K562 (cell line): ENCODE measurements around the gene CPSF6. TPM values are rescaled to one million over a fixed set of nuclear protein-coding genes. Genes with fewer than 3 reads are reported as not detected.

ENCODE experiments used
- ATAC-seq: fragments of 200-7000 bp; cut with Tn5 transposase; 3 replicates; pipeline ENCODE4 v1.9.1; 2020; ENCODE audit warnings: moderate library complexity
- BruUV-seq: library from RNA; stranded (reverse); fragments of 400-500 nt; replicated peaks from 2 replicates; lab custom pipeline; 2021; lab: Mats Ljungman, UMichigan
- CTCF ChIA-PET: fragments of 300-600 bp; formaldehyde crosslinking; extraction: SDS; loops from one replicate; lab custom pipeline; 2021; ENCODE audit warnings: low intra/inter-chr PET ratio; lab: Yijun Ruan, JAX
- POLR2A ChIA-PET: fragments of 300-600, 350-650 bp; sonication (Branson Sonifier 250); formaldehyde crosslinking; extraction: SDS; loops from one replicate; lab custom pipeline; 2021; ENCODE audit warnings: antibody characterized with exemption, inconsistent platforms; lab: Yijun Ruan, JAX
- DNase-seq, 4 experiments: peaks; one replicate each; pipeline versions ENCODE4 v3.0.0 to v3.0.0-alpha.2; 2011 to 2018; ENCODE audit warnings: low spot score in 3 of 4, mixed read lengths in 3 of 4; ENCODE audit errors: extremely low read depth in 1 of 4
- FAIRE-seq: peaks from 2 replicates; lab custom pipeline; 2011; peaks lifted over from hg19 to GRCh38; lab: Jason Lieb, UNC
- H2AFZ ChIP-seq: 2 replicates; pipeline ENCODE4 v1.6.0; 2011; ENCODE audit warnings: low read depth, low read length, control low read depth, inconsistent platforms
- H3K27ac ChIP-seq: fragments of 200-600 bp; 3 replicates; pipeline ENCODE4 v1.8.0; 2011; ENCODE audit warnings: low read depth, mild to moderate bottlenecking, control low read depth, inconsistent platforms, low read length, moderate library complexity, mixed read lengths; ENCODE audit errors: extremely low read depth
- H3K27me3 ChIP-seq, 2 experiments: fragments of 300-600 bp in 1 of 2; 2 replicates in 1 of 2; 3 replicates in 1 of 2; pipeline versions ENCODE4 v1.6.0 to v1.8.0; 2011; ENCODE audit warnings: inconsistent platforms in 2 of 2, low read length in 2 of 2, mild to moderate bottlenecking in 1 of 2, mixed read lengths in 1 of 2, moderate library complexity in 1 of 2; ENCODE audit not compliant: control insufficient read depth in 2 of 2, insufficient read depth in 2 of 2
- H3K36me3 ChIP-seq: fragments of 300-600 bp; 3 replicates; pipeline ENCODE4 v1.8.0; 2011; ENCODE audit warnings: mild to moderate bottlenecking, low read length, inconsistent platforms; ENCODE audit not compliant: control insufficient read depth, insufficient read depth
- H3K4me1 ChIP-seq, 2 experiments: fragments of 200-600 bp in 1 of 2; replicated peaks in 1 of 2; 2 replicates in 1 of 2; 3 replicates in 1 of 2; pipeline versions ENCODE4 v1.5.1 to v1.8.0; 2011; ENCODE audit warnings: inconsistent platforms in 2 of 2, low read length in 2 of 2, mild to moderate bottlenecking in 1 of 2, mixed read lengths in 1 of 2, moderate library complexity in 1 of 2; ENCODE audit not compliant: control insufficient read depth in 2 of 2, insufficient read depth in 2 of 2
- H3K4me2 ChIP-seq: 2 replicates; pipeline ENCODE4 v1.6.1; 2011; ENCODE audit warnings: low read length, control low read depth, inconsistent platforms, mixed read lengths; ENCODE audit not compliant: insufficient read depth
- H3K4me3 ChIP-seq: fragments of 200-600 bp; sonication (generic), shearing (Covaris generic); 2 replicates; pipeline ENCODE4 v1.5.1; 2016; ENCODE audit warnings: control low read depth, inconsistent platforms
- H3K79me2 ChIP-seq: fragments of 200-600 bp; 3 replicates; pipeline ENCODE4 v1.8.0; 2011; ENCODE audit warnings: low read length, inconsistent platforms; ENCODE audit not compliant: control insufficient read depth, insufficient read depth
- H3K9ac ChIP-seq, 2 experiments: 2 replicates each; pipeline versions ENCODE4 v1.6.0 to v1.6.1; 2011; ENCODE audit warnings: low read depth in 2 of 2, low read length in 2 of 2, control low read depth in 1 of 2, inconsistent platforms in 1 of 2, mild to moderate bottlenecking in 1 of 2, mixed read lengths in 1 of 2; ENCODE audit not compliant: insufficient read depth in 1 of 2
- H3K9me1 ChIP-seq: one replicate; pipeline ENCODE4 v1.6.0; 2011; ENCODE audit warnings: inconsistent platforms, mild to moderate bottlenecking, low read length, moderate library complexity; ENCODE audit not compliant: control insufficient read depth, insufficient read depth
- H3K9me3 ChIP-seq: replicated peaks from 2 replicates; pipeline ENCODE4 v1.5.1; 2011; ENCODE audit warnings: low read depth, low read length, inconsistent platforms; ENCODE audit not compliant: control insufficient read depth, insufficient read depth
- H4K20me1 ChIP-seq: replicated peaks from 2 replicates; pipeline ENCODE4 v1.6.1; 2011; ENCODE audit warnings: low read length, inconsistent platforms, mixed read lengths; ENCODE audit not compliant: control insufficient read depth, insufficient read depth
- AFF4 ChIP-seq: sonication (generic); formaldehyde crosslinking; IDR thresholded peaks from 2 replicates; pipeline ENCODE4 v1.8.0; 2023; ENCODE audit warnings: mild to moderate bottlenecking, missing genetic modification reagents
- COPS2 ChIP-seq: fragments of 450-650 bp; conservative IDR thresholded peaks from 2 replicates; pipeline ENCODE4 v1.6.1; 2016; ENCODE audit warnings: mild to moderate bottlenecking, moderate library complexity
- FOXP4 ChIP-seq: sonication (generic); formaldehyde crosslinking; IDR thresholded peaks from 2 replicates; pipeline ENCODE4 v1.8.0; 2022; ENCODE audit warnings: mild to moderate bottlenecking, missing genetic modification reagents, borderline replicate concordance
- MCM5 ChIP-seq: fragments of 450-650 bp; IDR thresholded peaks from 2 replicates; pipeline ENCODE4 v1.6.1; 2016; ENCODE audit warnings: low read depth
- MTA2 ChIP-seq: fragments of 450-650 bp; IDR thresholded peaks from 2 replicates; pipeline ENCODE4 v1.6.1; 2016; ENCODE audit warnings: low read depth
- NBN ChIP-seq: fragments of 450-650 bp; IDR thresholded peaks from 2 replicates; pipeline ENCODE4 v1.6.1; 2016; ENCODE audit warnings: low read depth, mild to moderate bottlenecking
- NRF1 ChIP-seq, 2 experiments: fragments of 450-650 bp; IDR thresholded peaks in 1 of 2; conservative IDR thresholded peaks in 1 of 2; 2 replicates each; pipeline ENCODE4 v1.6.1; 2014; ENCODE audit warnings: mild to moderate bottlenecking in 2 of 2
- POLR2G ChIP-seq: fragments of 200-400 bp; formaldehyde crosslinking; IDR thresholded peaks from 2 replicates; pipeline ENCODE4 v1.6.1; 2017; ENCODE audit warnings: low read depth, mild to moderate bottlenecking, antibody characterized with exemption, low read length, moderate library complexity
- SAFB2 ChIP-seq: fragments of 200-400 bp; formaldehyde crosslinking; IDR thresholded peaks from 2 replicates; pipeline ENCODE4 v1.6.1; 2018; ENCODE audit warnings: borderline replicate concordance, low read length, low read depth, moderate library complexity; ENCODE audit not compliant: severe bottlenecking
- STAT5A ChIP-seq: IDR thresholded peaks from 2 replicates; pipeline ENCODE4 v1.6.1; 2012; ENCODE audit warnings: low read length, inconsistent platforms, borderline replicate concordance
- TEAD1 ChIP-seq, 2 experiments: fragments of 450-650 bp in 1 of 2; sonication (generic) in 1 of 2; formaldehyde crosslinking; IDR thresholded peaks; 2 replicates each; pipeline versions ENCODE4 v1.4.0 to v1.8.0; 2020 to 2022; ENCODE audit warnings: mild to moderate bottlenecking in 2 of 2, missing genetic modification reagents in 1 of 2
- ZBTB5 ChIP-seq: fragments of 450-650 bp; IDR thresholded peaks from 2 replicates; pipeline ENCODE4 v1.6.1; 2017; ENCODE audit warnings: antibody characterized with exemption
- ZNF174 ChIP-seq: fragments of 250-450 bp; sonication (Bioruptor Pico); IDR thresholded peaks from 2 replicates; pipeline ENCODE4 v1.4.0; 2020; ENCODE audit warnings: mild to moderate bottlenecking
- ZNF830 ChIP-seq: fragments of 250-450 bp; sonication (Bioruptor Pico); IDR thresholded peaks from 2 replicates; pipeline ENCODE4 v1.5.0; 2021; ENCODE audit warnings: mild to moderate bottlenecking
- WGBS: fragments of 100-300 bp; shearing (Covaris generic); methylation state at CpG from one replicate; pipeline ENCODE4 v1.1.6; 2016; ENCODE audit warnings: low coverage, mixed read lengths; ENCODE audit not compliant: insufficient coverage; ENCODE audit errors: missing lambda C conversion rate; 5-methylcytosine and 5-hydroxymethylcytosine counted together
- in situ Hi-C: fragments of 300-500 bp; cut with MboI; formaldehyde crosslinking; loops from 4 replicates; pipeline ENCODE4 v1.15.0; 2018; ENCODE audit warnings: inconsistent platforms, mixed read lengths
- intact Hi-C: fragments of 100-400 bp; cut with micrococcal nuclease; formaldehyde crosslinking; loops from 2 replicates; pipeline ENCODE4 v1.14.2; 2022
- polyA plus RNA-seq, 8 experiments: library from polyadenylated mRNA; depleted of rRNA in 4 of 8; stranded (reverse) in 5 of 8; unstranded in 3 of 8; fragments of >200 nt; fragmentation: Nextera tagmentation in 2 of 8; fragmentation: Illumina TruSeq in 1 of 8; extraction: Ambion mirVana in 2 of 8; extraction: Trizol in 1 of 8; gene quantifications; 2 replicates each; pipeline versions ENCODE4 v1.2.1 to v1.2.3, GENCODE V29; 2011 to 2014; ENCODE audit warnings: inconsistent platforms in 1 of 8, missing spikeins in 1 of 8
- total RNA-seq, 7 experiments: library from RNA; depleted of rRNA in 6 of 7; stranded (reverse); fragments of >200 nt in 6 of 7; fragmentation: Illumina TruSeq in 2 of 7; extraction: Trizol in 2 of 7; gene quantifications; 2 replicates each; pipeline versions ENCODE4 v1.2.1 to v1.2.3, GENCODE V29; 2011 to 2021; ENCODE audit warnings: low replicate concordance in 1 of 7

CPSF6 gene
- total and polyA plus RNA-seq, 9 of the 15 experiments (the other 6 are each of a cell fraction or from before 2014, with no cell fraction given) = 34.3 to 129 (median 77.8) TPM

DNA sequence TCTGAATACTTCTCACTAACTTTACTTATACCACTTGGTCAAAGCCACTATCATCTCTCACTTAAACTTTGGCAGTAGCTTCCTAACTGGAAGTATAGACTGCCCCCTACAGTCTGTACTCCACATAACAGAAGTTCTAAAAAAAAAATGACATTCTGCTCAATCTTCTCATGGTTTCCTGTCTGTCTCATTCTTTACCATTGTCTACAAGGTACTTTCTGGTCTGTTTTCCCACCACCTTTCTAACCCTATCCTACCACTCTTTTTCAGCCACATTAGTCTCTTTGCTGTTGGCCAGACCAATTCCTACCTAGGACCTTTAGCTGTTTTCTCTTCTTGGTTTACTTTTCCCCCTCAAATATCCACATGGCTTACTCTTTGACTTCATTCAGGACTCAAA is 14.7 kb downstream of the CPSF6 start (continued):
- no peak for TF ChIP-seq FOXP4 (CRISPR knock-in tag)
- TF ChIP-seq NBN = 0 out of 2 replicates have a peak, but pooled peaks have one; percentile 14

GRCh38 chr12:69254862-69255261 is 15.5 kb downstream of the CPSF6 start:
- Histone ChIP-seq H3K9ac (no peak overlapping the region), H3K4me1 (no peaks in the 10 kb centered on the region), H3K4me2 (no peak overlapping the region), H3K27me3 (no peaks in the 10 kb centered on the region), H3K36me3 (peaks cover 74% of the 10 kb centered on the region), H2AFZ (no peak overlapping the region), H4K20me1 (no peaks in the 10 kb centered on the region; the same call in 1 of the 2 replicates), H3K4me3 (no peak overlapping the region), H3K9me3 (no peaks in the 10 kb centered on the region), H3K79me2 (peaks cover 61% of the 10 kb centered on the region), H3K27ac (no peak overlapping the region), H3K9me1 (no peaks in the 10 kb centered on the region)
- POLR2A ChIA-PET = interaction anchor here (1.4 kb wide), 2 partner anchors 12 to 13 kb away, joined by 4 to 6 read pairs; no protein-coding TSS in a partner anchor
- FAIRE-seq (no peak), DNase-seq (no peak), ATAC-seq (no peak)
- intact Hi-C loops (loop anchor here (1.0 to 5.0 kb wide), 2 partner anchors 101 to 393 kb away; no protein-coding TSS in a partner anchor), in situ Hi-C loops (no loop called here)
- 100% methylated on average over 2 of the region's 2 CpGs for WGBS
- BruUV-seq = no TSS peak
- CTCF ChIA-PET = interaction anchor here (0.6 to 2.3 kb wide), 2 partner anchors 100 to 424 kb away, joined by 3 to 31 read pairs; no protein-coding TSS in a partner anchor
- no peak for TF ChIP-seq ZBTB5
- no peak for TF ChIP-seq COPS2
- no peak for TF ChIP-seq TEAD1 (CRISPR knock-in tag; IDR thresholded peaks at IDR 0.05)
- no peak for TF ChIP-seq POLR2G
- no peak for TF ChIP-seq MTA2
- no peak for TF ChIP-seq ZNF830
- no peak for TF ChIP-seq NRF1 (conservative IDR thresholded peaks at IDR 0.05 in 1 of 2, IDR thresholded peaks at IDR 0.05 in 1 of 2)
- TF ChIP-seq SAFB2 = no peak
- no peak for TF ChIP-seq AFF4 (CRISPR knock-in tag)
- no peak for TF ChIP-seq ZNF174 (CRISPR knock-in tag)
- TF ChIP-seq MCM5 = no peak
- TF ChIP-seq STAT5A = no peak
